ENCODE measurements around the gene PKM.

Gene PKM

GRCh38 chr15:72233769-72234168, 2.8 kb upstream of the PKM start:
- DNase-seq = no peak

- no peak for DNase-seq
Observed at GRCh38 chr15:72231833-72232478, 966 bp upstream of the PKM start.

- DNase-seq = peak; percentile 89
Observed at GRCh38 chr15:72230197-72231065, 559 bp downstream of the PKM start.

GRCh38 chr15:72229947-72230196, 1.1 kb downstream of the PKM start:
- DNase-seq = peak; percentile 79

GRCh38 chr15:72229076-72229946, 1.7 kb downstream of the PKM start:
- DNase-seq = peak; percentile 49

- no peak for DNase-seq
Observed at GRCh38 chr15:72227720-72228119, 3.3 kb downstream of the PKM start.

GRCh38 chr15:72227192-72227586, 3.8 kb downstream of the PKM start:
- no peak for DNase-seq

- no peak for DNase-seq
Observed at GRCh38 chr15:72223278-72223677, 7.7 kb downstream of the PKM start.

GRCh38 chr15:72222393-72222792, 8.6 kb downstream of the PKM start:
- DNase-seq = no peak

- DNase-seq = no peak
Observed at GRCh38 chr15:72220687-72221086, 10.3 kb downstream of the PKM start.

GRCh38 chr15:72217216-72217615, 13.8 kb downstream of the PKM start:
- DNase-seq = no peak

GRCh38 chr15:72216079-72216478, 14.9 kb downstream of the PKM start:
- DNase-seq = no peak

- no peak for DNase-seq
Observed at GRCh38 chr15:72207558-72208085, 23.4 kb downstream of the PKM start.

- no peak for DNase-seq
Observed at GRCh38 chr15:72206677-72207000, 24.4 kb downstream of the PKM start.

GRCh38 chr15:72205896-72206676, 24.9 kb downstream of the PKM start:
- DNase-seq = no peak

GRCh38 chr15:72205273-72205672, 25.7 kb downstream of the PKM start:
- no peak for DNase-seq

GRCh38 chr15:72203507-72203837, 27.5 kb downstream of the PKM start:
- no peak for DNase-seq

- DNase-seq = no peak
Observed at GRCh38 chr15:72202801-72203506, 28.0 kb downstream of the PKM start.

- no peak for DNase-seq
Observed at GRCh38 chr15:72202302-72202701, 28.7 kb downstream of the PKM start.

- DNase-seq = no peak
Observed at GRCh38 chr15:72201391-72201921, 29.5 kb downstream of the PKM start.

GRCh38 chr15:72200395-72201237, 30.4 kb downstream of the PKM start:
- DNase-seq = no peak
